Fibroblast of mammary gland (primary cell): Measurements from ENCODE around the gene C5.

ENCODE experiments used
- DNase-seq: peaks from one replicate; pipeline ENCODE4 v3.0.0-alpha.2; 2010; ENCODE audit warnings: low read depth
- H3K4me3 ChIP-seq: 2 replicates; pipeline ENCODE4 v1.5.1; 2011; ENCODE audit warnings: low read depth, mild to moderate bottlenecking, low read length, moderate library complexity; ENCODE audit not compliant: control insufficient read depth
- CTCF ChIP-seq: conservative IDR thresholded peaks from 2 replicates; pipeline ENCODE4 v1.5.1; 2011; ENCODE audit warnings: low read depth, low read length, inconsistent platforms; ENCODE audit not compliant: control insufficient read depth, insufficient read depth

Gene C5

DNA sequence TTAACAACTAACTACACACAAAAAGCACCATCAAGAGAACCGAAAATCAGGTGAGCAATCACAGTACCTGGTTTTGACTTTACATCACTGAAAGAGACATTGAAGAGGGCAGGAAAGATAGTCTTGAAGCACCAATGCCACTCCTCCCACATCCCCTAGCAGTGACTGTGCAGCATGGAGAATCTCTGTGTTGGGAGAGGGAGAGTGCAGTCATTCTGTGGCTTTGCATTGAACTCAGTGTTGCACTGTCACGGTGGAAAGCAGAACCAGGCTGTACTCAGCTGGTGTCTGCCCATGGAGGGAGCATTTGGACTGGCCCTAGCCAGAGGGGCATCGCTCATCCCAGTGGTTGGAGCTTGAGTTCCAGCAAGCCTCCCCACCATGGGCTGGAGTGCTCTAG is 40.4 kb downstream of the C5 start:
- DNase-seq, result no peak

DNA sequence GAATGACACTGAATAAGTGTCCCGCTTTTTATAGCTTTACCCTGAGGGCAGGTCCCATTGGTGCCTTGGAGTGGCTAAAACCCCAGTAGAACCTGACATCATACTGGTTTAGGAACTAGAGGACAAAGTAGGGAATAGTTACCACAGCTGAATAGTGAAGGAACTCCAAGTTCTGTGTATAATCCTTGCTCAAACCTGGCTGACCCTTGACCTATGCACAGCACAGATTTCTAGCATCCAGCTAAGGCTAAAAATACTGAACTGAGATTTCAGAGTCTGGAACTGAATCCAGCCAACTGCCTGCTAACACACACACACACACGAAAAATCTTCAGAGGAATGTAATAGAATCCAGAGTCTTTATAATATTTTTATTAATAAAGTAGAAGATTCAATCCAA is 50.8 kb downstream of the C5 start:
- no peak for TF ChIP-seq CTCF
- H3K4me3 ChIP-seq, result no peak overlapping the region
- no peak for DNase-seq

More for the DNA sequence above, 40.4 kb downstream of the C5 start:
- no peak overlapping the region for H3K4me3 ChIP-seq
- TF ChIP-seq CTCF, result no peak

DNA sequence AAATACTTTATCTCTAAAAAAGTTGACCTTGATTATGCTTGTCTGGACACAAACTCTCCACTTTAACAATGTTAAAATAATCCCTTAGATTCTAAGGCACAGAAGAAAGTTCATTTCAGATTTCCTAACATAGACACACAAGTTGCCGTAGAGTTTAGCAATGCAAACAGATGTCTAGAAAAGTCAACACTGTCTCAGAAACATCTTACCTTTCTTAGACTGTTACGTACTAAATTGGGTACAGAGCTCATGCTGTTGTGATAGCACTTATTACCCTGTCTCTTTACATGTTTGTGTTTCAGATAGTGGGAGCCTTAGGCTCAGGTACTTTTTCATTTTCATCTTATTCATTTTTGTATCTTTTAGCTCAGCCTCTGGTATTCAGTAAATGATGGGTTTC is 52.0 kb downstream of the C5 start:
- TF ChIP-seq CTCF, result no peak
- DNase-seq, result no peak

DNA sequence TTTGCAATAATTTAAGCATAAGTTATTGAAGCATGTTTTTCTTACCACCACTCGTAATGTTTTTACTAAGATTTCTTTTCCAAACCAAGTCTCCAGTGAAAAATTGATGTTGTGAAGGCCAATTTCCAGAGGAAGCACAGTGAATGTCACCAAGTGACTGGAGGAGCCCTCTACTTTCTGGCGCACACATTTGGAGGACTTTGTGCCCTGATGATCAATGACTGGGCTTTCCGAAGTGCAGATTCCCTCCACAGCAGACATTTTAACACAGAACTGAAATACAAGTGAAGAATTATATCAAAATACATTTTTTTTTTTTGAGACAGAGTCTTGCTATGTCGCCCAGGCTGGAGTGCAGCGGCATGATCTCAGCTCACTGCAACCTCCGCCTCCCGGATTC is 52.6 kb downstream of the C5 start:
- no peak overlapping the region for H3K4me3 ChIP-seq
- no peak for TF ChIP-seq CTCF
- no peak for DNase-seq

More for the DNA sequence above, 52.0 kb downstream of the C5 start:
- no peak overlapping the region for H3K4me3 ChIP-seq

GRCh38 chr9:120996409-120996808 is 53.7 kb downstream of the C5 start:
- no peak for TF ChIP-seq CTCF
- H3K4me3 ChIP-seq, result no peak overlapping the region
- no peak for DNase-seq

DNA sequence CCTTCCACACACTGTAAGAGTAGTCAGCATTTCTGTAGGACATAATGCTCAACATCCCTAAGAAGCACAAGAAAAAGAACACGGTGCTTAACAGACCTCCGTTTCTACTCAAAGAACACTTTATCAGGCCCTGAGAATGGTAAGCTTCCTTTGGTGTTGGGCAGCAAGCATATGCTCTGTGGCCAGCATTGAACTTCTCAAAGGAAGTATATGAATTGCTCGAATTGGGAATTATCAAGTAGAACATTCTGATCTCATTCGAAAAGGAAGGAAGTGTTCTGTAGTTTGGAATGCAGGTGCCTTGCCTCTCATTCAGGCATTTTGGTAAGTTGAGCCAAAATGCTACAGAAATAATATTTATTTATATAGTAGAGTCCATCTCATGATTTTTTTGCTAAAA is 61.0 kb downstream of the C5 start:
- no peak for DNase-seq
- no peak overlapping the region for H3K4me3 ChIP-seq
- TF ChIP-seq CTCF, result no peak

DNA sequence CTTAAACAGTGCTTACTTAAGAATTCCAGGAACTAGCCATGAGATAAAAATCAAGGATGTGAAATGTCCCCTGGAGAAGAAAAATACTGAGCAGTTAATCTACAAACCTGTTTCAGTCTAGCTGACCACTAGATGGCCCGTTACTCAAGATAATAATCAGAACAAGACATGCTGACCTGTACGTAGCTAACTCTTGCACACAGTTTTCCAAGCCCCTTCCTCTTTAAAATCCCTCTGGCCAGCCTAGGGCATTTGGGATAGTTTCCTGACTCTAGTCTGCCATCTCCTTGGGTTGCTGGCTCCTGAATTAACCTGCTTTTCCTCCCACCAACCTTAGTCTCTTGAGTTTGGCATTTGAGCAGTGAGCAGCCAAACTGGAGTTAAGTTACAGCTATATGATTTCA is 64.3 kb downstream of the C5 start:
- DNase-seq, result peak; percentile 70
- no peak overlapping the region for H3K4me3 ChIP-seq
- TF ChIP-seq CTCF, result peak; percentile 69
